ENCODE results near the gene FBLN2. TPM values are rescaled to one million over a fixed set of nuclear protein-coding genes. Genes with fewer than 3 reads are reported as not detected.

FBLN2 gene
- total and polyA plus RNA-seq, 10 of the 15 experiments (the other 5 are each of a cell fraction or from before 2014, with no cell fraction given): 0.03 to 0.41 (median 0.12) TPM; not detected in 2

DNA sequence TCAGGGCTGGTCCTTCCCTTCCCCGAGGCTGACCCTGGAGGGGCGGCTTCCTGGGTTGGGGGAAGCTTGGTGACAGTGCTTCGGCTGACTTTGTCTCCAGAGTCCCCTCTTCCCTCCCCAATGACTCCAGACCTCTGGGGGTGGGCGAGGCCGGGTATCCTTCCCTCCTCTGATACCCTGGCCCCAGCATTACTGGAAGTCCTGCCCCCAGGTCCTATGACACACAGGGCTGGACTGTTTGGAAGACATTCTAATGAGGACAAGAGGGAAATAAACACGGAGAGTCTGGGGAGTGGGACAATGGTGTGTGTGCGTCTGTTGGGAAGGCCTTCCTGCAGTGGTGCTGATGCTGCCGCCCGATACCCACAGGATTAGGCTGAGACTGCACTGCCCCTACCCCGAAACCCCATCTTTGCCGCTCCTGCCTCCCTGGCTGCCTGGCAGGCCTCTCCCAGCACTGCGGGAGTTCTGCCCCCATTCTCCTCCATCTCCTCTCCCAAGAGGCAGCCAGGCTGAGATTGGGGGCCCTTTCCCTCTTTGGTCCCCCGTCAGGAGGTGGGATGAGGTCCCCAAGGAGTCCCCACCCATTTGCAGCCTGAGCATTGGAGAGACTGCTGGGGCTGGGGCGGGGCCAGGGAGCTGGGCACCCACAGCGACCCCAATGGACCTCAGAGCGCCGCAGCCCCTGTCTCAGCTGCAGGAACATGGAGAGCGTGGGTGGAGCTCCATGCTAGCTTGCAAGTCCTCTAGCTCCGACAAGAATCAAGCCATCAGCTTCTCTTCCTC lies 29.7 kb upstream of the FBLN2 start (continued):
- TF ChIP-seq, protein P1, sequence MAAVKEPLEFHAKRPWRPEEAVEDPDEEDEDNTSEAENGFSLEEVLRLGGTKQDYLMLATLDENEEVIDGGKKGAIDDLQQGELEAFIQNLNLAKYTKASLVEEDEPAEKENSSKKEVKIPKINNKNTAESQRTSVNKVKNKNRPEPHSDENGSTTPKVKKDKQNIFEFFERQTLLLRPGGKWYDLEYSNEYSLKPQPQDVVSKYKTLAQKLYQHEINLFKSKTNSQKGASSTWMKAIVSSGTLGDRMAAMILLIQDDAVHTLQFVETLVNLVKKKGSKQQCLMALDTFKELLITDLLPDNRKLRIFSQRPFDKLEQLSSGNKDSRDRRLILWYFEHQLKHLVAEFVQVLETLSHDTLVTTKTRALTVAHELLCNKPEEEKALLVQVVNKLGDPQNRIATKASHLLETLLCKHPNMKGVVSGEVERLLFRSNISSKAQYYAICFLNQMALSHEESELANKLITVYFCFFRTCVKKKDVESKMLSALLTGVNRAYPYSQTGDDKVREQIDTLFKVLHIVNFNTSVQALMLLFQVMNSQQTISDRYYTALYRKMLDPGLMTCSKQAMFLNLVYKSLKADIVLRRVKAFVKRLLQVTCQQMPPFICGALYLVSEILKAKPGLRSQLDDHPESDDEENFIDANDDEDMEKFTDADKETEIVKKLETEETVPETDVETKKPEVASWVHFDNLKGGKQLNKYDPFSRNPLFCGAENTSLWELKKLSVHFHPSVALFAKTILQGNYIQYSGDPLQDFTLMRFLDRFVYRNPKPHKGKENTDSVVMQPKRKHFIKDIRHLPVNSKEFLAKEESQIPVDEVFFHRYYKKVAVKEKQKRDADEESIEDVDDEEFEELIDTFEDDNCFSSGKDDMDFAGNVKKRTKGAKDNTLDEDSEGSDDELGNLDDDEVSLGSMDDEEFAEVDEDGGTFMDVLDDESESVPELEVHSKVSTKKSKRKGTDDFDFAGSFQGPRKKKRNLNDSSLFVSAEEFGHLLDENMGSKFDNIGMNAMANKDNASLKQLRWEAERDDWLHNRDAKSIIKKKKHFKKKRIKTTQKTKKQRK (IDR thresholded peaks at IDR 0.05; ENCODE audit: low read depth, low read length): no peak
- TF ChIP-seq SMAD5 (IDR thresholded peaks at IDR 0.05; ENCODE audit: low read depth) (no peak), MEF2A (IDR thresholded peaks at IDR 0.05; ENCODE audit: insufficient read depth, low read depth, low read length) (no peak), WRNIP1 (IDR thresholded peaks at IDR 0.05; ENCODE audit: borderline replicate concordance, low read depth, low read length) (no peak)
- TF ChIP-seq, protein P2, sequence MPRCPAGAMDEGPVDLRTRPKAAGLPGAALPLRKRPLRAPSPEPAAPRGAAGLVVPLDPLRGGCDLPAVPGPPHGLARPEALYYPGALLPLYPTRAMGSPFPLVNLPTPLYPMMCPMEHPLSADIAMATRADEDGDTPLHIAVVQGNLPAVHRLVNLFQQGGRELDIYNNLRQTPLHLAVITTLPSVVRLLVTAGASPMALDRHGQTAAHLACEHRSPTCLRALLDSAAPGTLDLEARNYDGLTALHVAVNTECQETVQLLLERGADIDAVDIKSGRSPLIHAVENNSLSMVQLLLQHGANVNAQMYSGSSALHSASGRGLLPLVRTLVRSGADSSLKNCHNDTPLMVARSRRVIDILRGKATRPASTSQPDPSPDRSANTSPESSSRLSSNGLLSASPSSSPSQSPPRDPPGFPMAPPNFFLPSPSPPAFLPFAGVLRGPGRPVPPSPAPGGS (IDR thresholded peaks at IDR 0.05; ENCODE audit: borderline replicate concordance, insufficient read depth, low read depth, low read length, poor library complexity, severe bottlenecking): no peak
- TF ChIP-seq, protein P3, sequence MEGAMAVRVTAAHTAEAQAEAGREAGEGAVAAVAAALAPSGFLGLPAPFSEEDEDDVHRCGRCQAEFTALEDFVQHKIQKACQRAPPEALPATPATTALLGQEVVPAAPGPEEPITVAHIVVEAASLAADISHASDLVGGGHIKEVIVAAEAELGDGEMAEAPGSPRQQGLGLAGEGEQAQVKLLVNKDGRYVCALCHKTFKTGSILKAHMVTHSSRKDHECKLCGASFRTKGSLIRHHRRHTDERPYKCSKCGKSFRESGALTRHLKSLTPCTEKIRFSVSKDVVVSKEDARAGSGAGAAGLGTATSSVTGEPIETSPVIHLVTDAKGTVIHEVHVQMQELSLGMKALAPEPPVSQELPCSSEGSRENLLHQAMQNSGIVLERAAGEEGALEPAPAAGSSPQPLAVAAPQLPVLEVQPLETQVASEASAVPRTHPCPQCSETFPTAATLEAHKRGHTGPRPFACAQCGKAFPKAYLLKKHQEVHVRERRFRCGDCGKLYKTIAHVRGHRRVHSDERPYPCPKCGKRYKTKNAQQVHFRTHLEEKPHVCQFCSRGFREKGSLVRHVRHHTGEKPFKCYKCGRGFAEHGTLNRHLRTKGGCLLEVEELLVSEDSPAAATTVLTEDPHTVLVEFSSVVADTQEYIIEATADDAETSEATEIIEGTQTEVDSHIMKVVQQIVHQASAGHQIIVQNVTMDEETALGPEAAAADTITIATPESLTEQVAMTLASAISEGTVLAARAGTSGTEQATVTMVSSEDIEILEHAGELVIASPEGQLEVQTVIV (IDR thresholded peaks at IDR 0.05; ENCODE audit: borderline replicate concordance, partially characterized antibody): no peak

All from GM12878 (cell line).